Dendritic cell treated with granulocyte-macrophage colony-stimulating factor and Interleukin-4, amounts not matched to agents 40 ng/mL and 50 ng/mL, for 4 days (primary cell): Measurements from ENCODE around the gene ATPAF2.

Source experiments
- H3K27ac Mint-ChIP-seq: one replicate; pipeline ENCODE4 v1.8.0; 2022; ENCODE audit warnings: mild to moderate bottlenecking, mixed read lengths
- H3K27me3 Mint-ChIP-seq: one replicate; pipeline ENCODE4 v1.8.0; 2022; ENCODE audit warnings: mild to moderate bottlenecking, mixed read lengths
- H3K36me3 Mint-ChIP-seq: one replicate; pipeline ENCODE4 v1.8.0; 2022; ENCODE audit warnings: low read depth, mixed read lengths
- H3K4me1 Mint-ChIP-seq: one replicate; pipeline ENCODE4 v1.8.0; 2022; ENCODE audit warnings: low read depth, mixed read lengths
- H3K4me3 Mint-ChIP-seq: one replicate; pipeline ENCODE4 v1.8.0; 2022; ENCODE audit warnings: mild to moderate bottlenecking, moderate library complexity, mixed read lengths
- H3K9me3 Mint-ChIP-seq: one replicate; pipeline ENCODE4 v1.8.0; 2022; ENCODE audit warnings: mixed read lengths
- intact Hi-C: fragments of 100-400 bp; cut with micrococcal nuclease; formaldehyde crosslinking; loops from one replicate; pipeline ENCODE4 v1.15.0; 2022

ATPAF2 gene

GRCh38 chr17:18056214-18056613 lies 17.2 kb upstream of the ATPAF2 start:
- peaks cover 14% of the 10 kb centered on the region for H3K4me1 Mint-ChIP-seq
- peak overlapping the region; percentile 68 for H3K27ac Mint-ChIP-seq
- H3K4me3 Mint-ChIP-seq, result no peak overlapping the region
- H3K27me3 Mint-ChIP-seq, result no peaks in the 10 kb centered on the region
- intact Hi-C loops, result no loop called here
- H3K36me3 Mint-ChIP-seq, result peaks cover 80% of the 10 kb centered on the region
- H3K9me3 Mint-ChIP-seq, result no peaks in the 10 kb centered on the region

DNA sequence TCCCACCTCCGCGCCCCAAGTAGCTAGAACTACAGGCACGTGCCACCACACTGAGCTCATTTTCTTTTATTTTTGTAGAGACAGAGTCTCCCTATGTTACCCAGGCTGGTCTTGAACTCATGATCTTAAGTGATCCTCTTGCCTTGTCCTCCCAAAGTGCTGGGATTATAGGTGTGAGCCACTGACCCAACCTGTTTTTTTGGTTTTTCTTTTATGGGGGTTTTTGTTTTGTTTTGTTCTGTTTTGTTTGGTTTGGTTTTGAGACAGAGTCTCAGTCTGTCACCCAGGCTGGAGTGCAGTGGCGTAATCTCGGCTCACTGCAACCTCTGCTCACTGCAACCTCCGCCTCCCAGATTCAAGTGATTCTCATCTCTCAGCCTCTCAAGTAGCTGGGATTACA lies 16.6 kb upstream of the ATPAF2 start:
- intact Hi-C loops, result no loop called here
- Mint-ChIP-seq H3K4me3 (no peak overlapping the region), H3K4me1 (peaks cover 14% of the 10 kb centered on the region), H3K27me3 (no peaks in the 10 kb centered on the region), H3K36me3 (peaks cover 74% of the 10 kb centered on the region), H3K9me3 (no peaks in the 10 kb centered on the region), H3K27ac (peak overlapping the region; percentile 68)

DNA sequence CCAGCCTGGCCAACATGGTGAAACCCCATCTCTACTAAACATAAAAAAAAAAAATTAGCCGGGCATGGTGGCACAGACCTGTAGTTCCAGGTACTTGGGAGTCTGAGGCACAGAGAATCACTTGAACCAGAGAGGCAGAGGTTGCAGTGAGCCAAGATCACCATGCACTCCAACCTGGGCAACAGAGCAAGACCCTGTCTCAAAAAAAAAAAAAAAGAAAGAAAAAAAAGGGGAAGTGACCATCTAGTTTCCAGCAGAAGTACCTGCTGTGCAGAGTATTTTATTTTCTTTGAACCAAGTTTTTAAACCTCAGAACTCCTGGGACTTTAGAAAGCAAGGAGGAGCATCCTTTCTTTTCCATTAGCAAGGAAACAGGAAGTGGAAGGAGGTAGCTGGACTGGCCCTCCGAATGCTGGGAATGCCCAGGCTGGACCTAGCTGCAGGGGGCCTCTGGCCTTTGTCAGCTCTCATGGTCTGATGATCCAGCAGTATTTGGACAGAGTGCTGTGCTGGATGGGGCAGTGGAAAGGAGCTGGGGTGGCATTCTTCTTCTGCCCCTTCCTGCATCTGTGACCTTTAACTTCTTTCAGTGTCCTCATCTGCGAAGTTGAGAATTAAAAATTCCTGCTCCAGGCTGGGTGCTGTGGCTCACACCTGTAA lies 6.9 kb upstream of the ATPAF2 start:
- Mint-ChIP-seq H3K9me3 (no peaks in the 10 kb centered on the region), H3K4me3 (no peak overlapping the region), H3K27ac (no peak overlapping the region), H3K27me3 (no peaks in the 10 kb centered on the region), H3K36me3 (peaks cover 34% of the 10 kb centered on the region), H3K4me1 (peaks cover 19% of the 10 kb centered on the region)
- intact Hi-C loops, result no loop called here

DNA sequence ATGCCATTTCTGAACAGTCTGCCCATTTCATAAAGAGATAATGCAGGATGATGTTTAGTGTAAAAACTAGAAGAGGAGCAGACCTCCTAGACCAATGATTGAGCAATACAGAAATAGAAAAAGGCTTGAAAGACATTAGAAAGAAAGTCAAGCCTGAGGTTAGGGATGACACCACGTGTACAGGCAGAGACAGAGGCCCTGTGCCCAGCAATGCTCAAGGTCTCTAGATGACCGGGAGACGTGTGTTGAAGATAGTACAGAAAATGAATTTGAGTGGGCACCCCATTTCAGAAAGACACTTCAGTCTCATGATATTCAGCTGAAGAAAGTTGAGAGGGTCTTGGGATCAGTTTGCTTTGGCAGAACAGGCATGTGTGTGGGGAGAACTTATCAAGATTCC lies 5.6 kb upstream of the ATPAF2 start:
- no peak overlapping the region for H3K4me3 Mint-ChIP-seq

DNA sequence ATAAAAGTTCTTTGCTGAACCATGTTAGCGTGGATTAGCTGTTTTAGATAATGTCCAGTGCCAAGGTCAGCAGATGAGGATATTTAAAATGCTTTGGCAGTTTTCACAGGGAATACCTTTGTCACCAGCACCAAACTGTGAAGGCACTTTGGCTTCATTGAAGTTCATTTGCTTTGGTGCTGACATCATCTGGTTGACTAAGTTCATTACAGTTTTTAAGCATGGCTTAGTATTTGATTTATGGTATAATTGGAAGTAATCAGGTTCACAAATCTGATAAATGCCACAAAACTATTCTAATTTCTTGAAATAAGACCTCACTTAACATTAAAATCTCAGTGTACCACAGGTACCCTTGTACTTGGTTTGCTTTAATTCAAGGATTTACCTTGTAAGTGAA lies 4.5 kb upstream of the ATPAF2 start:
- Mint-ChIP-seq H3K36me3 (peaks cover 46% of the 10 kb centered on the region), H3K27me3 (no peaks in the 10 kb centered on the region), H3K4me3 (no peak overlapping the region), H3K9me3 (no peaks in the 10 kb centered on the region), H3K4me1 (peaks cover 29% of the 10 kb centered on the region), H3K27ac (no peak overlapping the region)
- intact Hi-C loops, result no loop called here

More for the DNA sequence above, 5.6 kb upstream of the ATPAF2 start:
- Mint-ChIP-seq H3K27me3 (no peaks in the 10 kb centered on the region), H3K36me3 (peaks cover 43% of the 10 kb centered on the region), H3K9me3 (no peaks in the 10 kb centered on the region), H3K4me1 (peaks cover 29% of the 10 kb centered on the region), H3K27ac (no peak overlapping the region)
- intact Hi-C loops, result no loop called here

- H3K4me3 Mint-ChIP-seq, result no peak overlapping the region
- no peaks in the 10 kb centered on the region for H3K9me3 Mint-ChIP-seq
- intact Hi-C loops, result no loop called here
- peaks cover 45% of the 10 kb centered on the region for H3K36me3 Mint-ChIP-seq
- no peak overlapping the region for H3K27ac Mint-ChIP-seq
- peaks cover 33% of the 10 kb centered on the region for H3K4me1 Mint-ChIP-seq
- H3K27me3 Mint-ChIP-seq, result no peaks in the 10 kb centered on the region
Observed at GRCh38 chr17:18042983-18043382, 4.0 kb upstream of the ATPAF2 start.

GRCh38 chr17:18041776-18042175 lies 2.8 kb upstream of the ATPAF2 start:
- peaks cover 38% of the 10 kb centered on the region for H3K36me3 Mint-ChIP-seq
- H3K27ac Mint-ChIP-seq, result no peak overlapping the region
- H3K4me3 Mint-ChIP-seq, result no peak overlapping the region
- peaks cover 45% of the 10 kb centered on the region for H3K4me1 Mint-ChIP-seq
- intact Hi-C loops, result no loop called here
- no peaks in the 10 kb centered on the region for H3K27me3 Mint-ChIP-seq
- no peaks in the 10 kb centered on the region for H3K9me3 Mint-ChIP-seq

GRCh38 chr17:18040261-18040858 lies 1.4 kb upstream of the ATPAF2 start:
- intact Hi-C loops, result no loop called here

GRCh38 chr17:18039535-18040260 lies 730 bp upstream of the ATPAF2 start:
- H3K4me1 Mint-ChIP-seq, result peaks cover 55% of the 10 kb centered on the region
- intact Hi-C loops, result loop anchor here (10.0 kb wide), 1 partner anchor 215 kb away; no protein-coding TSS in a partner anchor
- peaks cover 40% of the 10 kb centered on the region for H3K36me3 Mint-ChIP-seq
- peak overlapping the region; percentile 81 for H3K4me3 Mint-ChIP-seq
- H3K9me3 Mint-ChIP-seq, result no peaks in the 10 kb centered on the region
- H3K27me3 Mint-ChIP-seq, result no peaks in the 10 kb centered on the region
- peak overlapping the region; percentile 78 for H3K27ac Mint-ChIP-seq

More at GRCh38 chr17:18040261-18040858, 1.4 kb upstream of the ATPAF2 start:
- Mint-ChIP-seq H3K4me3 (peak overlapping the region; percentile 81), H3K27ac (peak overlapping the region; percentile 78), H3K27me3 (no peaks in the 10 kb centered on the region), H3K9me3 (no peaks in the 10 kb centered on the region), H3K4me1 (peaks cover 55% of the 10 kb centered on the region), H3K36me3 (peaks cover 43% of the 10 kb centered on the region)

DNA sequence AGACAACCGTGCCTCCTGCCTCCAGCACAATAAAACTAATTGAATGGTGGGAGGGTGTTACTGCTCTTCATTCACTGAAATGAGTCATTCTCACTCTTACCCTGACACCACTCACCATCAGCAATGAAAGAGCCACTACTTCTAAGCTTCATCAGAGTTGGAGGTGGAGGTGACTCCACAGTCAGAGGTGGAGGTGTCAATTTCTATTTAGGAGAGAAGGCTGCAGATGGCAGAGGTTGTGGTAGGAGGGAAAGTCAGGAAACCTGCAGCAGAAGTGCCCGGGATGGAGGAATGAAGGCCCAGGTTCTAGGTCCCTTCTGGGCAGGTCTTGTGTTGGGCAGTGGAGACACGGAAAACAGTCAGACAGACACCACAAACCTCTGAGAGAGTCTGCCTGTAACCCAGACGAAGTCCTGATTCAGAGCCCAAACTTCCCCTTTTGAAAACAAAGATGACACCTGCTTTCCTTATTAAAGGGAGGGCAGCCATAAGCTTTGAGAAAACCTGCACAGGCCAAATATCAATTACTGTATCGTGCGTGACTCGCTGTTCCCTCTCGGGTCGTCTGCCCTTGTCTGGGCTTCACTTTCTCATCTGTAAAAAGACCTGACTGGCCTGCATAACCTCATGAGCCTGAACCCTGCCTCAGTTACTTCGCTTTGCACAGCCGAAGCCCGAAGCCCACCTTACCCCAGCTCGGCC lies 668 bp downstream of the ATPAF2 start:
- peaks cover 37% of the 10 kb centered on the region for H3K36me3 Mint-ChIP-seq
- peaks cover 55% of the 10 kb centered on the region for H3K4me1 Mint-ChIP-seq
- no peaks in the 10 kb centered on the region for H3K9me3 Mint-ChIP-seq
- peak overlapping the region; percentile 81 for H3K4me3 Mint-ChIP-seq
- peak overlapping the region; percentile 78 for H3K27ac Mint-ChIP-seq
- H3K27me3 Mint-ChIP-seq, result no peaks in the 10 kb centered on the region
- intact Hi-C loops, result loop anchor here (10.0 kb wide), 1 partner anchor 213 kb away; no protein-coding TSS in a partner anchor

- Mint-ChIP-seq H3K36me3 (peaks cover 37% of the 10 kb centered on the region), H3K27ac (peak overlapping the region; percentile 78), H3K9me3 (no peaks in the 10 kb centered on the region), H3K27me3 (no peaks in the 10 kb centered on the region), H3K4me3 (peak overlapping the region; percentile 81), H3K4me1 (peaks cover 56% of the 10 kb centered on the region)
- intact Hi-C loops, result loop anchor here (10.0 kb wide), 1 partner anchor 213 kb away; no protein-coding TSS in a partner anchor
Observed at GRCh38 chr17:18037486-18037885, 1.5 kb downstream of the ATPAF2 start.

DNA sequence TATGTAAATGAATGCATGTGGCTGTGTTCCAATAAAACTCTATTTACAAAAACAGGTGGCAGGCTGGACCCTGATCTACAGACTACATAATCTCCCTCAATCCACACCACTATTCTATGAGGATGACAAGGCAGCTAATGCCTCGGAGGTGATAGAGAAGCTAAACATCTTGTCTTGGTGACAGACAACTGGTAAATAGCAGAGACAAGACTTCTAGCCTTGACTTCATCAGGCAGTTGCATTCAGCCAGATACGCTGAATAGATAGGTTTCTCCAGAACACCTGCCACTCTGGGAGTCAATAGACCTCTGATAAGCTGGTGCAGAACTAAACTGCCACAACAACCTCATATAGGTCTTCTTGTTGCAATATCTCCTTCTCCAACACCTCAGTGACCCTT lies 3.3 kb downstream of the ATPAF2 start:
- Mint-ChIP-seq H3K4me3 (no peak overlapping the region), H3K27ac (peak overlapping the region; percentile 18), H3K4me1 (peaks cover 52% of the 10 kb centered on the region), H3K36me3 (peaks cover 37% of the 10 kb centered on the region), H3K27me3 (no peaks in the 10 kb centered on the region), H3K9me3 (no peaks in the 10 kb centered on the region)
- intact Hi-C loops, result loop anchor here (10.0 kb wide), 1 partner anchor 211 kb away; no protein-coding TSS in a partner anchor

DNA sequence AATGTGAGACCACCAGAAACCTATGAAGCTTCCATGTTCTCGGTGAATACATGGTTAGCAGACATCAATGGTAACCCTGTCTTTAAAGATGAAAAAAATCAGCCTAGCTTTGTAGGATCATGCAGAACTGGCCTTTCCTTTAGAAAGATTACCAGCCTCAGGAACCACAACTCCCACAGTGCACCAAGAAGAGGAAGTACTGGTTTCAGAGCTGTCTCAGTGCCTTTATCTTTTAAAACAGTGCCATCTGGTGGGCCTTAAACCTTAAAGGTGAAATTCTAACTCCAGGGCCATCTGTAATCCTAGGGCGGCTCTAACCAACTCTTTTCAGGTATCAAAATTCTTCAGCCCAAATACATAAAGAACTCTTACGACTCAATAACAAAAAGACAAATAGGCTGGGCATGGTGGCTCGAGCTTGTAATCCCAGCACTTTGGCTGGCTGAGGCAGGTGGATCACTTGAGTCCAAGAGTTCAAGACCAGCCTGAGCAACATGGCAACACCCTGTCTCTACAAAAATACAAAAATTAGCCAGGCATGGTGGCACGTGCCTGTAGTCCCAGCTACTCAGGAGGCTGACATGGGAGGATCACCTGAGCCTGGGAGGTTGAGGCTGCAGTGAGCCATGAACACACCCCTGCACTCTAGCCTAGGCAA lies 5.4 kb downstream of the ATPAF2 start:
- Mint-ChIP-seq H3K27ac (peak overlapping the region; percentile 32), H3K4me3 (no peak overlapping the region), H3K36me3 (peaks cover 20% of the 10 kb centered on the region), H3K4me1 (peaks cover 42% of the 10 kb centered on the region), H3K27me3 (no peaks in the 10 kb centered on the region), H3K9me3 (no peaks in the 10 kb centered on the region)
- intact Hi-C loops, result loop anchor here (1.0 to 10.0 kb wide), 4 partner anchors 61 to 351 kb away; partner anchors contain the start of genes DRC3, RAI1 and TOM1L2
